OCI-LY7 (cell line): ENCODE results near the gene MAN2C1.

Experiments used
- CTCF ChIP-seq: fragments of 200-600 bp; sonication (generic); conservative IDR thresholded peaks from 2 replicates; pipeline ENCODE4 v1.5.1; 2014; ENCODE audit warnings: mild to moderate bottlenecking, antibody characterized with exemption, low read length, moderate library complexity, mixed read lengths
- EZH2phosphoT487 ChIP-seq: fragments of 200-600 bp; sonication (generic); IDR thresholded peaks from 2 replicates; pipeline ENCODE4 v1.6.1; 2018; ENCODE audit warnings: low read depth, borderline replicate concordance, mild to moderate bottlenecking, mixed run types, antibody characterized with exemption, low read length, moderate library complexity, mixed read lengths

- TF ChIP-seq CTCF (no peak), EZH2phosphoT487 (no peak)
Observed at GRCh38 chr15:75350601-75351361, 17.6 kb downstream of the MAN2C1 start.
